ENCODE results near the gene SYMPK.

DNA sequence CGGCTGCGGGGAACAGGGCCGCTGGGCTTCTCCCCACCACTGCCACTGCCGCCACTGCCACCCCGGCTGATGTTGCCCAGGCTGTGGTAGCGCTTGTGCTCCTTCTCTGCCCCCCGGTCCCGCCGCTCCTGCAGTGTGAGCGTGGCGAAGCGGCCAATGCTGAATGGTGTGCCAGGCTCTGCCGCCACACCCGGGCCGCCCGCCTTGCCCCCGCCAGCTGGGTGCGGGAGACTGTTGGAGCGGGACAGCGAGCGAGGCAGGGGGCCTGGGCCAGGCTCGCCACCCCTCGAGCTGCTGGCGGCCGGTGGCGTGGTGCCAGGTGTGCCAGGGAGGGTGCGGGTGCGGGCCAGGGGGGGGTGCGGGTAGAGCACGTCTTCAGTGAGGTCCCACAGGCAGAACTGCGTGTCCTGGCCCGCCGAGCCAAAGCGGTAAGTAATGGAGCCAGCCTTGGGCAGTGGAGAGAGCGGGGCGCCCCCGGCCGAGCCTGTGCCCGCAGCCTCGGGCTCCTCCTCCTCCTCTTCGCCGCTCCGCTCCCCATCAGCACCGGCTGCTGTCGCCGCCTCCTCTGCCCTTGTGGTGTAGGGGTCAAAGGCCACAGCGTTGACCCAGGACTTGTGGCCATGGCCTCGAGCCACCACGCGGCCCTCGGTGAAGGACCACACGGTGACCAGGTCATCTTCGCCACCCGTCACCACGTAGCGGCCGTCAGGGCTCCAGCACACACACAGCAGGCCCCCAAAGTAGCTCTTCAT is 77.0 kb downstream of the SYMPK start:
- TF ChIP-seq SUZ12 (IDR thresholded peaks at IDR 0.05; ENCODE audit: extremely low read depth, insufficient read depth, insufficient read length) (no peak), YY1 (IDR thresholded peaks at IDR 0.05; ENCODE audit: insufficient read depth, insufficient read length) (no peak), ZNF274 (IDR thresholded peaks at IDR 0.05; ENCODE audit: low read depth, low read length) (no peak)

Measured in NT2/D1 (cell line).